ENCODE data around the gene CAPN5. TPM values are rescaled to one million over a fixed set of nuclear protein-coding genes. Genes with fewer than 3 reads are reported as not detected.

CAPN5 gene
- total RNA-seq, 1 donor from 2014 or later: 0.71 TPM

DNA sequence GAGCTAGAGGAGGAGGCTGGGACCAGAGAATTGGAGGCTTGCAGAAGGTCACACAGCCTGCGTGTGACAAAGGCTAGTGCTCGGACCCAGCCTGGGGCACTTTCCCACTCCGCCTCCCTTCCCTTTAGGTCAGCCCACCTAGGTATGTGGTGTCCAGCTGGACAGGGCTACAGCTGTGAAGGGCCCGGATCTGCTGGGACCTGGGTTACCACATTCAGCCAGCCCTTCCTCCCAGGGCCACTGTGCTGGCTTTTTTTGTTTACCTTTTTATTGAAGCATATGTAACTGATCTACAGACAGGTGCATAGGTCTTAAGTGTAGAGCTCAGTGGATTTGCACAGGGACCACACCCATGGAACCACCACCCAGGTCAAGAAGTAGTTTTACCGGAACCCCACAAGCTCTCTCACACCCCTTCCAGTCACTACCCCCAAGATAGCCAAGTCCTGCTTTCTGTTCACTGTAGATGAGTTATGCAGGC, 8.7 kb downstream of the CAPN5 start:
- Mint-ChIP-seq H3K27me3 (no peaks in the 10 kb centered on the region), H3K27ac (no peak overlapping the region), H3K36me3 (ENCODE audit: low read depth) (no peaks in the 10 kb centered on the region), H3K4me3 (no peak overlapping the region), H3K9me3 (peaks cover 6% of the 10 kb centered on the region), H3K4me1 (peaks cover 1% of the 10 kb centered on the region)
- DNase-seq: peak; percentile 1
- intact Hi-C loops (cut with micrococcal nuclease): no loop called here
- ChIA-PET POLR2A (no interaction called here), CTCF (no interaction called here)
- no peak for ATAC-seq (ENCODE audit: low read depth)
- TF ChIP-seq, protein P1, sequence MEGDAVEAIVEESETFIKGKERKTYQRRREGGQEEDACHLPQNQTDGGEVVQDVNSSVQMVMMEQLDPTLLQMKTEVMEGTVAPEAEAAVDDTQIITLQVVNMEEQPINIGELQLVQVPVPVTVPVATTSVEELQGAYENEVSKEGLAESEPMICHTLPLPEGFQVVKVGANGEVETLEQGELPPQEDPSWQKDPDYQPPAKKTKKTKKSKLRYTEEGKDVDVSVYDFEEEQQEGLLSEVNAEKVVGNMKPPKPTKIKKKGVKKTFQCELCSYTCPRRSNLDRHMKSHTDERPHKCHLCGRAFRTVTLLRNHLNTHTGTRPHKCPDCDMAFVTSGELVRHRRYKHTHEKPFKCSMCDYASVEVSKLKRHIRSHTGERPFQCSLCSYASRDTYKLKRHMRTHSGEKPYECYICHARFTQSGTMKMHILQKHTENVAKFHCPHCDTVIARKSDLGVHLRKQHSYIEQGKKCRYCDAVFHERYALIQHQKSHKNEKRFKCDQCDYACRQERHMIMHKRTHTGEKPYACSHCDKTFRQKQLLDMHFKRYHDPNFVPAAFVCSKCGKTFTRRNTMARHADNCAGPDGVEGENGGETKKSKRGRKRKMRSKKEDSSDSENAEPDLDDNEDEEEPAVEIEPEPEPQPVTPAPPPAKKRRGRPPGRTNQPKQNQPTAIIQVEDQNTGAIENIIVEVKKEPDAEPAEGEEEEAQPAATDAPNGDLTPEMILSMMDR (IDR thresholded peaks at IDR 0.05): no peak

DNA sequence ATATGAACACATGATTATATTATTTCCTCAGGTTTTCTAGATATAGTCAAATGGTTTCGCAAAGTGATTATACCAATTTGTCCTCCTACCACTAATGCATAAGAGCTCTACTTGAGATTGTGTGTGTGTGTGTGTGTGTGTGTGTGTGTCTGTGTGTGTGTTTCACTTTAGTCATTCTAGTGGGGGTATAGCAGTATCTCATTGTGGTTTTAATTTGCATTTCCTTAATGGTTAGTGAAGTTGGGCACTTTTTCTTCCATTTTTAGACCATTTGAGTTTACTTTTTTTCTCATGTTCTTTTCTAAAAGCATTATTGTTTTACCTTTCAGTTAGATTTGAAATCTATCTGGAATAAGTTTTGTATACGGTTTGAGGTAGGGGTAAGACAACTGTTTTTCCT, 12.9 kb downstream of the CAPN5 start:
- Mint-ChIP-seq H3K36me3 (ENCODE audit: low read depth) (no peaks in the 10 kb centered on the region), H3K4me1 (peaks cover 9% of the 10 kb centered on the region), H3K27ac (no peak overlapping the region), H3K9me3 (peaks cover 6% of the 10 kb centered on the region), H3K4me3 (no peak overlapping the region), H3K27me3 (no peaks in the 10 kb centered on the region)
- ChIA-PET CTCF (no interaction called here), POLR2A (no interaction called here)
- intact Hi-C loops (cut with micrococcal nuclease): no loop called here
- TF ChIP-seq, protein P1 (IDR thresholded peaks at IDR 0.05): no peak
- no peak for ATAC-seq (ENCODE audit: low read depth)
- DNase-seq: no peak

DNA sequence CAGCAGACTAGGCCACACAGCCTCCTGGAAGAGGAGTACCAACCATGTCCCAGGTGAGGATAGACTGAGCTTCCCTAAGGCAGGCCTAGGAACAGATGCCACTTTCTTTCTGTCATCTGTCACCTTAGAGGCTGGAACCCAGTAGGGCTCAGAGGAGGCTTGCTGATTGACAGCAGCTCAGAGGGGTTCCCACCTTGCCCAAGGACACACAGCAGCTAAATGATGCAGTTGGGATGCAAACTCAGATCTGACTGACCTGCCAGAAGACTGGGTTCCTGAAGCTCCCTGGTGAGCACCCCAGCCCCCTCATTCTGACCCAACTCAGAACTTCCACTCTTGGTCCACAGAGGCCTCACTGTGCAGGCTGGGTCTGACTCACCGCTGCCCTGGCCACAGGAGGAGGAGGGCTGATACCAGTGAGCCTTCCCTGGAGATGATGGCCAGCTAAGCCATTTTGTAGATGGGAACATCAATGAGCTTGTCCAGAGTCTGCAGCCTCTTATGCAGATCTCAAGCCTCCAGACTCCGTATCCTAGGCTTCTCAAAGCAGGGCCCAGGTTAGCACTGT, 14.0 kb downstream of the CAPN5 start:
- Mint-ChIP-seq H3K9me3 (peaks cover 6% of the 10 kb centered on the region), H3K27ac (no peak overlapping the region), H3K4me3 (no peak overlapping the region), H3K4me1 (peaks cover 9% of the 10 kb centered on the region), H3K27me3 (no peaks in the 10 kb centered on the region), H3K36me3 (ENCODE audit: low read depth) (no peaks in the 10 kb centered on the region)
- CTCF ChIA-PET: interaction anchor here (1.1 kb wide), 1 partner anchor 33 kb away, joined by 3 read pairs; no protein-coding TSS in a partner anchor
- intact Hi-C loops (cut with micrococcal nuclease): no loop called here
- TF ChIP-seq, protein P1 (IDR thresholded peaks at IDR 0.05): no peak
- no peak for DNase-seq
- POLR2A ChIA-PET: no interaction called here
- ATAC-seq (ENCODE audit: low read depth): no peak

DNA sequence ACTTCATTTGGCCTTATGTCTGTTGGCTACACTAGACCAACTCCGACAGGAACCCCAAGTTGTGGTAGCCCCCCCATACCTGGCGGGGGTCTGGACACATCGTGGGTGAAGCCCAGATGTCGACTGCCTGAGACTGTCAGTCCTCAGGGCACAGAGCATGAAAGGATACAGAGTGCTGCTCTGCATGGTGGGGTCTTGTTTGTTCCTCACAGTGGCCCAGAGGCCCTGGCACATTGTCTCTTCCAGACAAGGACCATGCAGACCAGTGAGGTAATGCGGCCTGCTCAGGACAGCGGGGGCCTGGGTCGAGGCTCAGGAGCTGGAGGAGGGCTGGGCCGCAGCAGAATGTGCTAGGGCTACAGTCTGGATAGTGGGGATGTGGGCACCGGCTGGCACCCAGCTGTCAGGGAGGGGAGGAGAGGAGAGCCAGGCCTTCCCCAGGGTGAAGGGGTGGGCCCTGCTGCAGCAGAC, 14.6 kb downstream of the CAPN5 start:
- Mint-ChIP-seq H3K4me3 (no peak overlapping the region), H3K9me3 (peaks cover 6% of the 10 kb centered on the region), H3K27ac (no peak overlapping the region), H3K4me1 (peaks cover 9% of the 10 kb centered on the region), H3K36me3 (ENCODE audit: low read depth) (no peaks in the 10 kb centered on the region), H3K27me3 (no peaks in the 10 kb centered on the region)
- no peak for DNase-seq
- ChIA-PET POLR2A (no interaction called here), CTCF (interaction anchor here (1.2 kb wide), 1 partner anchor 10 kb away, joined by 6 read pairs; no protein-coding TSS in a partner anchor)
- intact Hi-C loops (cut with micrococcal nuclease): no loop called here
- ATAC-seq (ENCODE audit: low read depth): no peak
- TF ChIP-seq, protein P1 (IDR thresholded peaks at IDR 0.05): no peak

DNA sequence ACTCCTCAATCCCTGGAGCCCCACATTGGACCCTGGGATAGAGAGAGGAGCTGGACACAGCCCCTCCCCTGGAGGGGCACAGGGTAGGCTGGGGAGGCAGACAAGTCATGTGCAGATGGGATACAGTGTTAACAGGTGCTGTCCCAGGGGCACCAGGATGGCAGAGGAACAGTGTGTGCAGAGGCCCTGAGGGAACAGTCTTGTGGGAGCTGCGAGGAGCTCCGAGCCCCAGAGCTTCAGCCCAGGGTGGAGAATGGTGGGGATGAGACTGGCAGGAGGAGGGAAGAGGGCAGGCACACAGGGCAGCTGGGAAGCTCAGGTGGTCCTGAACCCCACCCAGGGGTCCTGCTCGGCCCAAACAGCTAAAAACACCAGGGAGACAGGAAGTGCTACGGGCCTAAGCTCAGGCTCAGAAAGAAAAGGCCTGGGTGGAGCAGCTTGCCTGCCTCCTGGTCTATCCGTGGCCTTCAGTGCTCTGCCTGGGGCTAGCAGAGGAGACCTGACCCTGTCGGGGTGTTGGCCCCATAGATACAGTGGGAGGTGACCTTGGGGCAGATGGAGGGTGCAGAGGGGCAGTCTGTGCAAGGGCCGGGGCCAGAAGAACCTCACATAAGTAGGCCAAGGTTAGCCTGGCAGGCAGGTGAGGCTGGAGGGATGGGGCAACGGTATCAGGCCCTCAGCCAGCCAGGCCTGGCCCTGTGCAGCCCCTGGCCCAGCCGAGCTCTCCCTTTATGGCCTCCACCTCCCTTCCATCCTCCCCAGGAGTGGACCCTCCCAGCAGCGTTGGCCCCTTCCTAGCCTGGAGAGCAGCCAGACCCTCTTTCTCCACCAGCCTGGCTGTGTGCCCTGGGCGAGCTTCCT, 15.4 kb downstream of the CAPN5 start:
- Mint-ChIP-seq H3K36me3 (ENCODE audit: low read depth) (no peaks in the 10 kb centered on the region), H3K27me3 (no peaks in the 10 kb centered on the region), H3K27ac (no peak overlapping the region), H3K4me3 (no peak overlapping the region), H3K9me3 (peaks cover 6% of the 10 kb centered on the region), H3K4me1 (peaks cover 9% of the 10 kb centered on the region)
- intact Hi-C loops (cut with micrococcal nuclease): no loop called here
- DNase-seq: no peak
- CTCF ChIA-PET: interaction anchor here (0.9 to 1.2 kb wide), 2 partner anchors 9 kb away, joined by 3 to 6 read pairs; no protein-coding TSS in a partner anchor
- TF ChIP-seq, protein P1 (IDR thresholded peaks at IDR 0.05): no peak
- no peak for ATAC-seq (ENCODE audit: low read depth)
- POLR2A ChIA-PET: no interaction called here
